GM12878 (cell line): ENCODE data around the gene TMEM9B.

Source experiments
- BHLHE40 ChIP-seq, 2 experiments: fragments of 450-650 bp in 1 of 2; IDR thresholded peaks; 2 replicates each; pipeline ENCODE4 v1.6.1; 2011 to 2017; ENCODE audit warnings: low read depth in 2 of 2, borderline replicate concordance in 1 of 2, improper control_type of control experiment in 1 of 2, low read length in 1 of 2, mild to moderate bottlenecking in 1 of 2
- CHD1 ChIP-seq: IDR thresholded peaks from 2 replicates; pipeline ENCODE4 v1.6.1; 2012; ENCODE audit warnings: low read depth, low read length, improper control_type of control experiment
- CTCF ChIP-seq, 3 experiments: IDR thresholded peaks in 2 of 3; conservative IDR thresholded peaks in 1 of 3; 2 replicates each; pipeline ENCODE4 v1.5.1; 2011; ENCODE audit warnings: low read depth in 3 of 3, low read length in 3 of 3, mild to moderate bottlenecking in 3 of 3, control low read depth in 2 of 3, moderate library complexity in 2 of 3, inconsistent platforms in 1 of 3, mixed read lengths in 1 of 3; ENCODE audit not compliant: control insufficient read depth in 2 of 3, insufficient read depth in 1 of 3; ENCODE audit errors: extremely low read depth in 1 of 3
- EP300 ChIP-seq, 2 experiments: fragments of 150-350 bp in 1 of 2; IDR thresholded peaks; 2 replicates each; pipeline ENCODE4 v1.6.1; 2011 to 2012; ENCODE audit warnings: low read depth in 2 of 2, low read length in 2 of 2, borderline replicate concordance in 1 of 2, improper control_type of control experiment in 1 of 2, inconsistent platforms in 1 of 2; ENCODE audit not compliant: control insufficient read depth in 1 of 2
- ESRRA ChIP-seq: IDR thresholded peaks from 2 replicates; pipeline ENCODE4 v1.6.1; 2012; ENCODE audit warnings: mild to moderate bottlenecking, low read length, improper control_type of control experiment
- EZH2 ChIP-seq: IDR thresholded peaks from 2 replicates; pipeline ENCODE4 v1.6.1; 2012; ENCODE audit warnings: low read depth, mild to moderate bottlenecking, control low read depth, inconsistent platforms, low read length, borderline replicate concordance; ENCODE audit not compliant: control insufficient read depth
- HDGF ChIP-seq: fragments of 450-650 bp; IDR thresholded peaks from 2 replicates; pipeline ENCODE4 v1.6.1; 2016; ENCODE audit warnings: antibody characterized with exemption
- NKRF ChIP-seq: fragments of 450-650 bp; conservative IDR thresholded peaks from 2 replicates; pipeline ENCODE4 v1.6.1; 2017; ENCODE audit warnings: mild to moderate bottlenecking, moderate library complexity

GRCh38 chr11:8910649-8911026, 53.6 kb downstream of the TMEM9B start:
- TF ChIP-seq EP300 (IDR thresholded peaks at IDR 0.05; ENCODE audit: borderline replicate concordance in 1 of 2, control insufficient read depth in 1 of 2, low read depth in 2 of 2, low read length in 2 of 2) (no peak), EZH2 (no peak), HDGF (no peak), CHD1 (no peak), CTCF (IDR thresholded peaks at IDR 0.05 in 2 of 3, conservative IDR thresholded peaks at IDR 0.05 in 1 of 3; ENCODE audit: control insufficient read depth in 2 of 3, extremely low read depth in 1 of 3, insufficient read depth in 1 of 3, low read depth in 3 of 3, low read length in 3 of 3) (no peak), ESRRA (no peak), BHLHE40 (IDR thresholded peaks at IDR 0.05; ENCODE audit: borderline replicate concordance in 1 of 2, low read depth in 2 of 2, low read length in 1 of 2) (no peak), NKRF (no peak)
